Ascending aorta (tissue), 2 donors: ENCODE measurements around the gene DPM2. TPM values are rescaled to one million over a fixed set of nuclear protein-coding genes. Genes with fewer than 3 reads are reported as not detected.
A peak's percentile ranks its signal among the peaks of the same experiment; 100 is the strongest.

ENCODE experiments used
- DNase-seq, 2 donors: peaks; one replicate each; pipeline ENCODE4 v3.0.0-alpha.2; 2019; ENCODE audit warnings: low spot score in 2 of 2
- H3K27ac ChIP-seq, 2 donors: fragments of 200-600 bp; sonication (generic); one replicate each; pipeline ENCODE4 v1.5.1; 2016 to 2017; ENCODE audit warnings: mild to moderate bottlenecking in 1 of 2
- H3K27me3 ChIP-seq: fragments of 200-600 bp; sonication (generic); one replicate; pipeline ENCODE4 v1.5.1; 2017
- H3K36me3 ChIP-seq, 2 donors: fragments of 200-600 bp; sonication (generic); one replicate each; pipeline ENCODE4 v1.5.1; 2016
- H3K4me1 ChIP-seq, 2 donors: fragments of 200-600 bp; sonication (generic); one replicate each; pipeline ENCODE4 v1.5.1; 2016 to 2017; ENCODE audit warnings: mild to moderate bottlenecking in 1 of 2
- H3K4me3 ChIP-seq, 2 donors: fragments of 200-600 bp; sonication (generic); one replicate each; pipeline ENCODE4 v1.5.1; 2016 to 2017; ENCODE audit warnings: mild to moderate bottlenecking in 1 of 2
- H3K9me3 ChIP-seq, 2 donors: fragments of 200-600 bp; sonication (generic); one replicate each; pipeline ENCODE4 v1.5.1; 2016
- CTCF ChIP-seq, 3 experiments: fragments of 200-600 bp in 2 of 3; fragments of 450-650 bp in 1 of 3; sonication (generic) in 2 of 3; IDR thresholded peaks; one replicate each; pipeline ENCODE4 v1.5.1; 2016 to 2019; ENCODE audit warnings: antibody characterized with exemption in 3 of 3, mild to moderate bottlenecking in 1 of 3, moderate library complexity in 1 of 3
- intact Hi-C: fragments of 100-400 bp; cut with DNase I; formaldehyde crosslinking; loops from one replicate; pipeline ENCODE4 v1.15.1; 2023
- total RNA-seq: library from RNA; depleted of rRNA; stranded (reverse); fragments of >200 nt; gene quantifications from one replicate; pipeline ENCODE4 v1.1.0, GENCODE V29; 2016

Gene DPM2
- total RNA-seq, 1 donor from 2014 or later = 18.2 TPM

- H3K36me3 ChIP-seq = peaks cover 43 to 52% of the 10 kb centered on the region in 2 donors
- H3K9me3 ChIP-seq = no peaks in the 10 kb centered on the region
- H3K27me3 ChIP-seq = no peaks in the 10 kb centered on the region
- DNase-seq = no peak
- intact Hi-C loops = no loop called here
- H3K4me3 ChIP-seq = no peak overlapping the region
- TF ChIP-seq CTCF (IDR thresholded peaks at IDR 0.05) = no peak
- peak overlapping the region; percentile 59 to 63 for H3K27ac ChIP-seq
- H3K4me1 ChIP-seq = peaks cover 0 to 11% of the 10 kb centered on the region in 2 donors
Observed at GRCh38 chr9:127885508-127886281, 52.0 kb downstream of the DPM2 start.

Other genes with a start within 250 kb of the DPM2 start
- not detected for gene CFAP157, start 230.9 kb downstream of the DPM2 start, total RNA-seq
- 5.4 TPM for gene PTRH1, start 222.2 kb downstream of the DPM2 start, total RNA-seq
- not detected for gene TTC16, start 221.8 kb downstream of the DPM2 start, total RNA-seq
- gene TOR2A, start 202.6 kb downstream of the DPM2 start, total RNA-seq = not detected
- 49.5 TPM for gene SH2D3C, start 159.2 kb downstream of the DPM2 start, total RNA-seq
- gene CDK9, start 151.8 kb downstream of the DPM2 start, total RNA-seq = 470 TPM
- 286 TPM for gene FPGS, start 135.0 kb downstream of the DPM2 start, total RNA-seq
- 675 TPM for gene ENG, start 83.2 kb downstream of the DPM2 start, total RNA-seq
- gene AK1, start 60.2 kb downstream of the DPM2 start, total RNA-seq = 64.5 TPM
- gene ST6GALNAC6, start 38.3 kb downstream of the DPM2 start, total RNA-seq = 172 TPM
- gene ST6GALNAC4, start 20.8 kb downstream of the DPM2 start, total RNA-seq = 134 TPM
- not detected for gene PIP5KL1, start 7.1 kb downstream of the DPM2 start, total RNA-seq
- 32.8 TPM for gene EEIG1, start 43.1 kb upstream of the DPM2 start, total RNA-seq
- gene NAIF1, start 129.5 kb upstream of the DPM2 start, total RNA-seq = 48.2 TPM
- gene SLC25A25, start 130.4 kb upstream of the DPM2 start, total RNA-seq = 27.4 TPM
- gene PTGES2, start 189.9 kb upstream of the DPM2 start, total RNA-seq = 97.2 TPM
- not detected for gene LCN2, start 211.6 kb upstream of the DPM2 start, total RNA-seq
- 389 TPM for gene BBLN, start 222.4 kb upstream of the DPM2 start, total RNA-seq